GM21447 (cell line): ENCODE measurements around the gene FOXA1.

ENCODE experiments used
- ATAC-seq: cut with Tn5 transposase; IDR thresholded peaks from one replicate; pipeline ENCODE4 v1.9.1; 2021; ENCODE audit not compliant: unreplicated experiment

The FOXA1 gene

GRCh38 chr14:37594971-37595808 lies at the start of gene FOXA1, which contains the start of gene TTC6:
Gene FOXA1, minus strand, starts transcription at chr14:37595249. Its CDS starts 277 bp downstream, at chr14:37594972.
Gene TTC6, plus strand, starts transcription at chr14:37595629. Its CDS starts 26,436 bp downstream, at chr14:37622065.
- no peak for ATAC-seq

- ATAC-seq = no peak
Observed at GRCh38 chr14:37643701-37644100, 48.7 kb upstream of the FOXA1 start.

- ATAC-seq = no peak
Observed at GRCh38 chr14:37642125-37642524, 47.1 kb upstream of the FOXA1 start.

- ATAC-seq = no peak
Observed at GRCh38 chr14:37641117-37641516, 46.1 kb upstream of the FOXA1 start.

- no peak for ATAC-seq
Observed at GRCh38 chr14:37638599-37638998, 43.5 kb upstream of the FOXA1 start.

- ATAC-seq = no peak
Observed at GRCh38 chr14:37637341-37637740, 42.3 kb upstream of the FOXA1 start.

- no peak for ATAC-seq
Observed at GRCh38 chr14:37625597-37626595, 30.8 kb upstream of the FOXA1 start.

- ATAC-seq = no peak
Observed at GRCh38 chr14:37623971-37624370, 28.9 kb upstream of the FOXA1 start.

- no peak for ATAC-seq
Observed at GRCh38 chr14:37623426-37623951, 28.4 kb upstream of the FOXA1 start.

GRCh38 chr14:37622231-37622923 lies 27.3 kb upstream of the FOXA1 start:
- ATAC-seq = no peak

- ATAC-seq = no peak
Observed at GRCh38 chr14:37620856-37621255, 25.8 kb upstream of the FOXA1 start.

- ATAC-seq = no peak
Observed at GRCh38 chr14:37618498-37619028, 23.5 kb upstream of the FOXA1 start.

- no peak for ATAC-seq
Observed at GRCh38 chr14:37617864-37618365, 22.9 kb upstream of the FOXA1 start.

GRCh38 chr14:37616853-37617252 lies 21.8 kb upstream of the FOXA1 start:
- ATAC-seq = no peak

GRCh38 chr14:37615582-37616289 lies 20.7 kb upstream of the FOXA1 start:
- ATAC-seq = no peak

GRCh38 chr14:37610945-37611523 lies 16.0 kb upstream of the FOXA1 start:
- ATAC-seq = no peak

GRCh38 chr14:37608649-37609048 lies 13.6 kb upstream of the FOXA1 start:
- ATAC-seq = no peak

- ATAC-seq = no peak
Observed at GRCh38 chr14:37606678-37607077, 11.6 kb upstream of the FOXA1 start.

GRCh38 chr14:37603688-37604251 lies 8.7 kb upstream of the FOXA1 start:
- ATAC-seq = no peak
